GM21360 (cell line): ENCODE measurements around the gene ADARB1.

ENCODE experiments used
- ATAC-seq: cut with Tn5 transposase; IDR thresholded peaks from one replicate; pipeline ENCODE4 v1.9.1; 2021; ENCODE audit warnings: mild to moderate bottlenecking, moderate library complexity; ENCODE audit not compliant: unreplicated experiment

ADARB1 gene

GRCh38 chr21:45090966-45091365, 16.6 kb downstream of the ADARB1 start:
- no peak for ATAC-seq

- no peak for ATAC-seq
Observed at GRCh38 chr21:45091550-45092322, 17.4 kb downstream of the ADARB1 start.

GRCh38 chr21:45093035-45093532, 18.7 kb downstream of the ADARB1 start:
- ATAC-seq = no peak

- ATAC-seq = no peak
Observed at GRCh38 chr21:45094412-45094811, 20.0 kb downstream of the ADARB1 start.

GRCh38 chr21:45095505-45095904, 21.1 kb downstream of the ADARB1 start:
- ATAC-seq = no peak

GRCh38 chr21:45096217-45096616, 21.8 kb downstream of the ADARB1 start:
- no peak for ATAC-seq

- no peak for ATAC-seq
Observed at GRCh38 chr21:45097827-45098387, 23.5 kb downstream of the ADARB1 start.

- no peak for ATAC-seq
Observed at GRCh38 chr21:45098867-45099266, 24.5 kb downstream of the ADARB1 start.

GRCh38 chr21:45099571-45099970, 25.2 kb downstream of the ADARB1 start:
- ATAC-seq = no peak

GRCh38 chr21:45100866-45101265, 26.5 kb downstream of the ADARB1 start:
- no peak for ATAC-seq

GRCh38 chr21:45102391-45102932, 28.1 kb downstream of the ADARB1 start:
- ATAC-seq = no peak

GRCh38 chr21:45103971-45104520, 29.7 kb downstream of the ADARB1 start:
- ATAC-seq = no peak

- no peak for ATAC-seq
Observed at GRCh38 chr21:45104560-45104959, 30.2 kb downstream of the ADARB1 start.

GRCh38 chr21:45105906-45106485, 31.6 kb downstream of the ADARB1 start:
- no peak for ATAC-seq

GRCh38 chr21:45108034-45108790, 33.8 kb downstream of the ADARB1 start:
- no peak for ATAC-seq

- ATAC-seq = no peak
Observed at GRCh38 chr21:45108808-45109781, 34.7 kb downstream of the ADARB1 start.

GRCh38 chr21:45109831-45110492, 35.6 kb downstream of the ADARB1 start:
- peak; percentile 74 for ATAC-seq

GRCh38 chr21:45110873-45111624, 36.7 kb downstream of the ADARB1 start:
- ATAC-seq = no peak
